H1 (cell line): ENCODE results near the gene FGFBP2. TPM values are rescaled to one million over a fixed set of nuclear protein-coding genes. Genes with fewer than 3 reads are reported as not detected.

Experiments used
- CTCF ChIA-PET: fragments of 300-600 bp; sonication (Branson Sonifier 250); formaldehyde crosslinking; loops from one replicate; lab custom pipeline; 2021; ENCODE audit not compliant: partially characterized antibody; lab: Charles Lee
- POLR2A ChIA-PET: fragments of 300-600 bp; sonication (Branson Sonifier 250); formaldehyde crosslinking; loops from one replicate; lab custom pipeline; 2021; ENCODE audit warnings: inconsistent platforms; ENCODE audit not compliant: partially characterized antibody; lab: Charles Lee
- DNase-seq, 2 experiments: peaks; one replicate each; pipeline versions ENCODE4 v3.0.0 to v3.0.0-alpha.2; 2010 to 2022; ENCODE audit warnings: low spot score in 2 of 2, low read depth in 1 of 2, mixed read lengths in 1 of 2
- FAIRE-seq: peaks from 2 replicates; lab custom pipeline; 2011; peaks lifted over from hg19 to GRCh38; lab: Jason Lieb, UNC
- H2AFZ ChIP-seq: 2 replicates; pipeline ENCODE4 v1.8.1; 2012; ENCODE audit warnings: low read length, inconsistent platforms
- H2AK5ac ChIP-seq: 2 replicates; pipeline ENCODE4 v1.6.1; 2013; ENCODE audit warnings: low read depth, low read length
- H2BK120ac ChIP-seq: replicated peaks from 2 replicates; pipeline ENCODE3; 2013; ENCODE audit warnings: low read depth, low read length, inconsistent platforms
- H2BK12ac ChIP-seq: 2 replicates; pipeline ENCODE4 v1.6.1; 2013; ENCODE audit warnings: low read depth, low read length
- H2BK15ac ChIP-seq: 2 replicates; pipeline ENCODE4 v1.6.1; 2013; ENCODE audit warnings: low read length
- H2BK20ac ChIP-seq: 2 replicates; pipeline ENCODE4 v1.6.1; 2013; ENCODE audit warnings: low read length
- H2BK5ac ChIP-seq: 2 replicates; pipeline ENCODE4 v1.6.1; 2013; ENCODE audit warnings: low read depth, low read length
- H3K14ac ChIP-seq: 2 replicates; pipeline ENCODE4 v1.6.1; 2013; ENCODE audit warnings: inconsistent platforms; ENCODE audit not compliant: insufficient read length
- H3K18ac ChIP-seq: 2 replicates; pipeline ENCODE4 v1.6.1; 2013; ENCODE audit warnings: low read length; ENCODE audit errors: extremely low read depth
- H3K23ac ChIP-seq: 2 replicates; pipeline ENCODE4 v1.6.1; 2013; ENCODE audit warnings: inconsistent platforms; ENCODE audit not compliant: insufficient read length
- H3K23me2 ChIP-seq: 2 replicates; pipeline ENCODE4 v1.6.1; 2013; ENCODE audit warnings: low read depth, low read length
- H3K27ac ChIP-seq: 2 replicates; pipeline ENCODE4 v1.6.1; 2011; ENCODE audit warnings: low read depth, low read length, inconsistent platforms
- H3K27me3 ChIP-seq, 4 experiments: replicated peaks in 1 of 4; 1 replicate in 1 of 4; 2 replicates in 3 of 4; pipeline versions ENCODE4 v1.6.1 to v1.8.1; 2011 to 2013; ENCODE audit warnings: low read length in 3 of 4, mild to moderate bottlenecking in 3 of 4, inconsistent platforms in 2 of 4, mixed read lengths in 2 of 4, moderate library complexity in 1 of 4; ENCODE audit not compliant: control insufficient read depth in 3 of 4, insufficient read depth in 3 of 4; ENCODE audit errors: extremely low read depth in 1 of 4
- H3K36me3 ChIP-seq, 4 experiments: 2 replicates each; pipeline versions ENCODE4 v1.6.1 to v1.8.1; 2011 to 2013; ENCODE audit warnings: mild to moderate bottlenecking in 4 of 4, low read length in 3 of 4, moderate library complexity in 2 of 4, control low read depth in 1 of 4, inconsistent platforms in 1 of 4; ENCODE audit not compliant: insufficient read depth in 4 of 4, control insufficient read depth in 2 of 4
- H3K4ac ChIP-seq: replicated peaks from 2 replicates; pipeline ENCODE3; 2013; ENCODE audit warnings: low read length, low read depth, mixed read lengths, inconsistent platforms; ENCODE audit not compliant: insufficient read length
- H3K4me1 ChIP-seq, 4 experiments: replicated peaks in 1 of 4; 1 replicate in 1 of 4; 2 replicates in 3 of 4; pipeline versions ENCODE4 v1.6.1 to v1.8.1; 2011 to 2013; ENCODE audit warnings: low read length in 3 of 4, inconsistent platforms in 2 of 4, mixed read lengths in 1 of 4; ENCODE audit not compliant: insufficient read depth in 4 of 4, control insufficient read depth in 3 of 4
- H3K4me2 ChIP-seq, 2 experiments: 2 replicates each; pipeline versions ENCODE4 v1.6.1 to v1.8.1; 2011 to 2013; ENCODE audit warnings: low read depth in 2 of 2, low read length in 2 of 2, control low read depth in 1 of 2, inconsistent platforms in 1 of 2, mild to moderate bottlenecking in 1 of 2; ENCODE audit not compliant: insufficient read depth in 1 of 2
- H3K4me3 ChIP-seq, 4 experiments: fragments of 200-600, 300-600 bp in 1 of 4; sonication (generic), shearing (Covaris generic), sonication (Bioruptor Twin) in 1 of 4; 2 replicates each; pipeline versions ENCODE4 v1.5.1 to v1.8.1; 2011 to 2016; ENCODE audit warnings: low read length in 4 of 4, low read depth in 3 of 4, control low read depth in 2 of 4, inconsistent platforms in 2 of 4, mild to moderate bottlenecking in 2 of 4, mixed read lengths in 1 of 4, moderate library complexity in 1 of 4; ENCODE audit not compliant: insufficient read depth in 2 of 4; ENCODE audit errors: extremely low read depth in 1 of 4
- H3K56ac ChIP-seq: replicated peaks from 2 replicates; pipeline ENCODE3; 2013; ENCODE audit warnings: low read depth, mild to moderate bottlenecking, mixed read lengths, low read length, inconsistent platforms; ENCODE audit not compliant: insufficient read length
- H3K79me1 ChIP-seq: 2 replicates; pipeline ENCODE4 v1.6.1; 2013; ENCODE audit warnings: low read depth, low read length, control low read depth
- H3K79me2 ChIP-seq, 2 experiments: 2 replicates each; pipeline versions ENCODE4 v1.6.1 to v1.8.1; 2012 to 2013; ENCODE audit warnings: low read length in 2 of 2, mild to moderate bottlenecking in 2 of 2, inconsistent platforms in 1 of 2; ENCODE audit not compliant: insufficient read depth in 2 of 2, control insufficient read depth in 1 of 2
- H3K9ac ChIP-seq, 4 experiments: replicated peaks in 1 of 4; 1 replicate in 1 of 4; 2 replicates in 3 of 4; pipeline versions ENCODE4 v1.6.1 to v1.8.1; 2011 to 2013; ENCODE audit warnings: low read depth in 3 of 4, low read length in 3 of 4, control low read depth in 2 of 4, mild to moderate bottlenecking in 2 of 4, moderate library complexity in 2 of 4, inconsistent platforms in 1 of 4; ENCODE audit errors: extremely low read depth in 1 of 4
- H3K9me3 ChIP-seq, 2 experiments: 2 replicates each; pipeline versions ENCODE4 v1.6.1 to v1.8.1; 2012 to 2013; ENCODE audit warnings: mild to moderate bottlenecking in 2 of 2, moderate library complexity in 2 of 2, control low read depth in 1 of 2, inconsistent platforms in 1 of 2, low read depth in 1 of 2, low read length in 1 of 2, mixed read lengths in 1 of 2; ENCODE audit not compliant: insufficient read depth in 2 of 2
- H4K20me1 ChIP-seq, 2 experiments: replicated peaks in 1 of 2; 2 replicates each; pipeline versions ENCODE3 to v1.8.1; 2011 to 2013; ENCODE audit warnings: inconsistent platforms in 2 of 2, low read length in 2 of 2, mild to moderate bottlenecking in 1 of 2; ENCODE audit not compliant: insufficient read depth in 2 of 2, control insufficient read depth in 1 of 2
- H4K5ac ChIP-seq: 2 replicates; pipeline ENCODE4 v1.6.1; 2013; ENCODE audit warnings: low read length, low read depth, mixed read lengths, inconsistent platforms; ENCODE audit not compliant: insufficient read length
- H4K8ac ChIP-seq: 2 replicates; pipeline ENCODE4 v1.8.0; 2013; ENCODE audit warnings: mild to moderate bottlenecking, moderate library complexity, low read length, inconsistent platforms; ENCODE audit not compliant: insufficient read depth; ENCODE audit errors: extremely low read depth
- H4K91ac ChIP-seq: replicated peaks from 2 replicates; pipeline ENCODE3; 2013; ENCODE audit warnings: low read length, mixed read lengths, inconsistent platforms; ENCODE audit not compliant: insufficient read length
- CBX8 ChIP-seq: fragments of 300-800, 300-1000 bp; sonication (generic); IDR thresholded peaks from 2 replicates; pipeline ENCODE4 v1.7.1; 2016; ENCODE audit warnings: low read depth, low read length, borderline replicate concordance
- CREB1 ChIP-seq: IDR thresholded peaks from 2 replicates; pipeline ENCODE4 v1.6.1; 2012; ENCODE audit warnings: inconsistent platforms
- WGBS, 2 experiments: shearing (Covaris generic) in 1 of 2; methylation state at CpG; one replicate each; pipeline versions ENCODE4 v1.1.6 to v1.1.7; 2013 to 2015; ENCODE audit warnings: low lambda C conversion rate in 2 of 2, mixed read lengths in 2 of 2, inconsistent platforms in 1 of 2, low coverage in 1 of 2, missing lambda C conversion rate in 1 of 2; ENCODE audit not compliant: insufficient replicate concordance in 2 of 2, insufficient coverage in 1 of 2, insufficient read length in 1 of 2; ENCODE audit errors: extremely low coverage in 1 of 2, missing lambda C conversion rate in 1 of 2; 5-methylcytosine and 5-hydroxymethylcytosine counted together
- polyA plus RNA-seq, 7 experiments: library from polyadenylated mRNA; depleted of rRNA in 3 of 7; stranded (reverse) in 5 of 7; unstranded in 2 of 7; fragments of >200 nt in 5 of 7; fragments of 200-250 nt in 2 of 7; gene quantifications; 1 replicate in 5 of 7; 2 replicates in 1 of 7; 4 replicates in 1 of 7; pipeline versions ENCODE4 v1.2.1 to v1.2.3, GENCODE V29; 2011 to 2013; ENCODE audit warnings: missing spikeins in 2 of 7, mixed read lengths in 2 of 7
- total RNA-seq: library from RNA; stranded (reverse); fragmentation: NEBNext Ultra II Directional; extraction: Animal tissue kit (Norgen Biotek cat#: 25700); gene quantifications from 2 replicates; pipeline ENCODE4 v1.2.1, GENCODE V29; 2021

FGFBP2 gene
- total and polyA plus RNA-seq, 2 of the 8 experiments (the other 6 are each of a cell fraction or from before 2014, with no cell fraction given): 0.15 TPM; not detected in 1

- DNase-seq: no peak
- peaks cover 16 to 75% (median 51%) of the 10 kb centered on the region in 4 experiments for H3K36me3 ChIP-seq
- 88% methylated on average over 2 of the region's 2 CpGs; no CpG with 5 or more reads in 1 of the 2 experiments for WGBS, 2 experiments
Observed at GRCh38 chr4:15983610-15984009, 20.6 kb upstream of the FGFBP2 start.

More at GRCh38 chr4:15983610-15984009, 20.6 kb upstream of the FGFBP2 start:
- Histone ChIP-seq H3K4me1 (no peaks in the 10 kb centered on the region), H4K20me1 (no peaks in the 10 kb centered on the region), H4K91ac (no peak overlapping the region), H4K5ac (no peak overlapping the region), H3K4me3 (no peak overlapping the region), H3K79me2 (no peaks in the 10 kb centered on the region), H2BK5ac (no peak overlapping the region), H3K14ac (no peak overlapping the region), H2BK12ac (no peak overlapping the region), H3K9me3 (0 out of 4 replicates have a peak, but pooled peaks cover 2 to 4% of the 10 kb centered on the region in 2 experiments)
- TF ChIP-seq CBX8: no peak
- TF ChIP-seq CREB1: no peak
- TF ChIP-seq, all 59 proteins: peak for 0
- H2BK15ac ChIP-seq: no peak overlapping the region
- no peak overlapping the region for H2BK120ac ChIP-seq
- H3K4me2 ChIP-seq: no peak overlapping the region
- no peak overlapping the region for H4K8ac ChIP-seq
- no peak overlapping the region for H3K4ac ChIP-seq
- H3K27ac ChIP-seq: no peak overlapping the region
- no peak overlapping the region for H3K56ac ChIP-seq
- H2AK5ac ChIP-seq: no peak overlapping the region
- FAIRE-seq: no peak
- CTCF ChIA-PET: interaction anchor here (1.0 to 1.6 kb wide), 5 partner anchors 21 to 178 kb away, joined by 3 to 7 read pairs (median 5); partner anchors contain the start of gene FGFBP2
- H2AFZ ChIP-seq: no peak overlapping the region
- H3K18ac ChIP-seq: no peak overlapping the region
- no peaks in the 10 kb centered on the region for H3K27me3 ChIP-seq
- H3K79me1 ChIP-seq: no peaks in the 10 kb centered on the region
- no peaks in the 10 kb centered on the region; the same call in 1 of the 2 replicates for H3K23me2 ChIP-seq
- H3K9ac ChIP-seq: no peak overlapping the region
- H3K23ac ChIP-seq: no peak overlapping the region
- no peak overlapping the region for H2BK20ac ChIP-seq
- POLR2A ChIA-PET: no interaction called here
